Fibroblast of skin of right biceps (primary cell): ENCODE data around the gene THAP7.

ENCODE experiments used
- DNase-seq: peaks from one replicate; pipeline ENCODE4 v3.0.0-alpha.2; 2013

Gene THAP7

DNA sequence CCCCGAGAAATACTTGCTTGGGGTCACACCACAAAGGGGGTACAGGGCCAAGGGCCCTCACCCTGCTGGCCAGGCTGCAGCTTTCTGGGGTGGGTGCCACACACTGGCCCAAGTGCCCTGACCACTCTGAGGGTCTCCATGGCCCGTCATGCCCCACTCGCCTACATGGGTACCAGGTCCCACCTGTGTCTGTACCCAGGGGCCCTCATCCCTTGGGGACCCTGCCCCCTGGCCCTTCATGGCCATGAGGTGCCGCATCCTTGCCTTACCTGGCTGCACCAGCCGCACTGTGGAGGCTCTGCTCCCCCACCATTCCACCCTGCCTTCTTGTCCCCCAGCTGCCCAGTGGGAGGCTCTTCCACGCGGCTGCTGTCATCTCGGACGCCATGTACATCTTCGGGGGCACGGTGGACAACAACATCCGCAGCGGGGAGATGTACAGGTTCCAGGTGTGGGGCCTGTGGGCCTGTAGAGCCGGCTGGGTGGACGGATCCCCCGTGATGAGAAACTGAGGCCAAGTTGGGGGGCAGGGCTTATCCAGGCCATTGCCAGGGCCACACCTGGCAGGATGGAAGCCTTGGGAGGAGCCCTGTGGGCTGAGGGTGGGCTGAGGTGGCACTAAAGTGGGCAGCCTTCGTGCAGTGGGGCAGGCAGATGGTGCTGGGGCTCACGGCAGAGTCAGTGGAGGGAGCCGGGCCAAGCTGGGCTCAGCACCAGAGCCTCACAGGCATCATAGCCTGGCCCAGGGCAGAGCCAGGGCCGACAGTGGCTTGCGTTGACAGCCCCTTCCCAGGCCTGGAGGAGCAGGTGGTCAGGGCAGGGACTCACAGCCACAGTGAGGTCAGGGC is 9.2 kb downstream of the THAP7 start:
- no peak for DNase-seq

DNA sequence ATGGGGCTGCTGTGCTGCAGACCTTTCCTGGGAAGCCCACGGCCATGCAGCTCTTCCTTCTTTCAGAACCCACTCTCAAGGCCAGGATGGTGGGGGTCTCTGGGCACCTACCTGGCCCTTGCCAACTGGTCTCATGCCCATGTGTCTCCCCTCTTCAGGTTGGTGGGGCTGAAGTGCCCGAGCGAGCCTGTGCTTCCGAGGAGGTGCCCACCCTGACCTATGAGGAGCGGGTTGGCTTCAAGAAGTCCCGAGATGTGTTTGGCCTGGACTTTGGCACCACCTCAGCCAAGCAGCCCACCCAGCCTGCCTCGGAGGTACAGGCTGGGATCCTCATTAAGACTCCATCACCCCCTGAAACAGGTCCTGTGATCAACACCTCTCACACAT is 9.9 kb downstream of the THAP7 start:
- no peak for DNase-seq

DNA sequence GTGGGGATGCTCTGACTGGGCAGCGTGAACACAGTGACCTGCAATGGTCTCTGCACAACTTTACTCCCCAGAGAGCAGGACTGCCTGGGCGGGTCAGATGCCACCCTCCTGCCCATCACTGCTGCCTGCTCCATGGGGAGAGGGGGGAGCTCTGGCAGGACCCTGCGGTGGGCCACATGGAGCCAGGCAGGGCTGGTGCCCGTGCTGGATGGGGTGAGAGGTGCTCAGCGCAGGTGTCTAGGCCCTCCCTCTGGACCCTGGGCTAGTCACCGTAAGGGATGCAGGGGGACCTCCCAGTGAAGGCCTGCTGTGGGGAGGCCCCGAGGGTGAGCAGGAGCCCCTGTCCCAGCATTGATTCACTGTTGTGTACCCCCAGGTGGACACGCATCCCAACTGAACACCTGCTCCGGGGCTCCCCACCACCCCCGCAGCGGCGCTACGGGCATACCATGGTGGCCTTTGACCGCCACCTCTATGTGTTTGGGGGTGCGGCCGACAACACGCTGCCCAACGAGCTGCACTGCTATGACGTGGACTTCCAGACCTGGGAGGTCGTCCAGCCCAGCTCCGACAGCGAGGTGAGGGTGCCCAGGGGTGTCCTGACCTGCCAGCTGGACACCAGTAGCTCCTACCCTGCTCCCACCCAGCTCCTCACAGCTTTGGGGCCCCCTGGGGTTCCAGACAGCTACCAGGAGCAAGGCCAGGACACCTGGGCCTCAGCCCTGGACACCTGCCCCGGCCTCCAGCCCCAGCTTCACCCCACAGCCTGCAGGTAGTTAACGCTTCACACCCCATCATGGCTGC is 10.5 kb downstream of the THAP7 start:
- DNase-seq = no peak

DNA sequence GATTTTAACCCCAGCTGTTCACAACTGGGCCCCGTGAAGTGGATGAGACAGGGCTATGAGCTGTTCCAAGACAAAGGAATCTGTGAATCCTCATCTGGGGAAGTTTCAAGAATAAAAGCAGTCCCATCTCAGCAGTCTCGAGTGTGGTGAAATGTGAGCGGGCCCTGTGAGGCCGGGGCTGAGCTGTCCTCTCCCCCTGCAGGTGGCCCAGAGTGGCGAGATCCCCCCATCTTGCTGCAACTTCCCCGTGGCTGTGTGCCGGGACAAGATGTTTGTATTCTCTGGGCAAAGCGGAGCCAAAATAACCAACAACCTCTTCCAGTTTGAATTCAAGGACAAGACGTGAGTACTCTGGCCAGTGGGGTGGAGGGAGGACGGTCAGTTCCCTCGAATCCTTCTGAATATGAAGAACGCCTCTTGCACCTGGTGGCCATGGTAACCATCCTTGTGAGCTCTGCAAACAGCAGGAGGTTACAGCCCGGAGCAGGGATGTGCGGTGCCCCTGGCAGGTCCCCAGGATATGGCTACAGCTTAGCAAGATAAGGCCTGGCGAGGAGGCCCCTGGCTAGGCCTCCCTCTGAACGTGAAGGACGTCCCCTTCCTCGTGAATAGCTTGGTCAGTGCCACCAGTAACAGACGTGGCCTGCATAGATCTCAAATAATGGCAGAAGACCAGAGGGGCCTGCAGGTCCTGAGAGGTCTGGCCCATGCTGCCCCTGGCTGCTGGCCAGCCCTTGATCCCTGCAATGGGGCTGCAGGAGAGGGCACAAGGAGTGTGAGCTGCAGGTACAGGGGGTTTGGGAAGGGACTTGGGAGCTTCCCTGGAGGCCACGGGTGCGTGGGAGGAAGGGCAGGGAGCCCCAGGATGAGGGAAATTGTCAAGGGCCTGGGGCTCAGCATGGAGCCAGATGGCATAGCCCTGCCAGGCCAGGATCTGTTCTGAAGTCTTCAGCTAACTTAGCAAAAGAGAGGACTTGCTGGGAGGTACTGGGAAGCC is 11.4 kb downstream of the THAP7 start:
- DNase-seq = no peak

DNA sequence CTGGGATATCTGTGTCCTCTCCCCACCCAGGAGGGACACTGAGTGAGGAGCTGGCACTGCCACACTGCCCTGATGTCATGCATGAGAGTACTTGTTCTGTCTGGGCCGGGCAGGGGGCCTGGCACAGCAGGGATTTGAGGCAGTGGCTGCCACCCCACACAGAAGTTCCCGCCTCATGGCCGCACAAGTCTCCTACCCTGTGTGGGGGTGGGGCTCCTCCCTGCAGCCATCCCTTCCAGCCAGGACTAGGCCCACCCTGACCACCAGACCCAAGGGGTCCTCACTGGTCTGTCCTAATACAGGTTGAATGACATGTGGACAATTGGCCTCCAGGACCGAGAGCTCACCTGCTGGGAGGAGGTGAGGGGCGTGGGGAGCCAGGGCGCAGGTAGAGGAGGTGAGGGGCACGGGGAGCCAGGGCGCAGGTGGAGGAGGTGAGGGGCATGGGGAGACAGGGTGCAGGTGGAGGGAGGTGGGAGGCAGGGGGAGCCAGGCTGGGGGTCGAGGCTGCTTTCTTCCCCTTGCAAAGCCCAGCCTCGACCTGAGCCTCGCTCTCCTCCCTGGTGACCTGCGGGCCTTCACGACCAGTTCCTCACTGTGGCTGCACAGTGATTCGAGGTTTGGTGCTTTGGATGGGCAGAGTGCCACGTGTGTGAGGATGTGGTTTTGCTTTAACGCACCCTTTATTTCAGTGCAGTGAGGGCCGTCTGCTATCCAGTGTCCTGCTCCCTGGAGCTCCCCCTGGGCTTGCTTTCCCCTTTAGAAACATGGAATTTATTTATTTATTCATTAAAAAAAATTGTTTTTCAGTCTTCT is 12.4 kb downstream of the THAP7 start:
- peak; percentile 30 for DNase-seq

DNA sequence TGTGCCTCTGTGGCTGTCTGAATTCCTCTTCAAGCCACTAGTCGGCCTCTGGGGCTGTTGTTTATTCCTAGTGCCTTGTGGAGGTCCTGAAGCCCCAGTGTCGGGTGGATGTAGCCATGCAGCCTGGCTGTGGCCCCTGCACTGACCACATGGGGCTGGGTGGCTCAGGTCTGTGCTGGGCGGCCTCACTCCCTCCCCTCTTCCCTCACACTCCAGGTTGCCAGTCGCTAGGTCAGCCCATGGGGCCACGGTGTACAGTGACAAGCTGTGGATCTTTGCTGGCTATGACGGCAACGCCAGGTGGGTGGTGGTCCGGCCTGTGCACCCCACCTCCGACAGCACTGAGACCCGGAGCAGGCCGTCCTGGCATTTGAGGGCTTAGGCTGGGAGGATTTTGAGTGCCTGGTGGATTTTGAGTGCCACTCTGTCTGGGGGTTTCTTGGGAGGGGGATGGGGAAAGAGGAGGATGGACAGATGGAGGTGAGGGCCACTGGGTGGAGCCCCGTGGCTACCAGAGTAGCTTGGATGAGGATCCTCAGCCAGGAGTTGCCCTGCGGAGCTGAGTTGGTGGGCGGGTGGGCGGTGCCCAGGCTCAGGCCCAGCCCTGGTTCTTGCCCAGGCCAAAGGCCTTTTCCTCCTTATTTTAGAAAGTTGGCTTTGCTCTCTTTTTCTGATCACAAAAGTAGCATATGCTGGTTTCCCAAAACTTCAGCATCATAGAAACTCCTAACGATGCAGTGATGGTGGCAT is 13.2 kb downstream of the THAP7 start:
- DNase-seq = no peak

DNA sequence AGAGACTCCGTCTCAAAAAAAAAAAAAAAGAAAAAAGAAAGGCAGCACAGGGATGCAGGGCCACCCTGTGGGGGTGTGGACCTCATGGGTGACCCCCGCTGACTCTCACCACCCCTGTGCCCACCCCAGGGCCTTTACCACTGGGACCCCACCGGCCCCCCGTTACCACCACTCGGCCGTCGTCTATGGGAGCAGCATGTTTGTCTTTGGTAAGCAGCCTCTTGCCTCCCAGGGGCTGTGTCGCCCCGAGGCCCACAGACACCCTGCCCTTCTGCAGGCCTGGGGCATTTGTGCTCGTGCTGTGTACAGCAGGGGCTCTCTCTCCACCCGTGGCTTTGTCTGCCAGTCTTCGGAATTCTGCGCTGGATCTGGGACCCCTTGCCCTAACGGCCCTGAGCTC is 14.5 kb downstream of the THAP7 start:
- DNase-seq = no peak

DNA sequence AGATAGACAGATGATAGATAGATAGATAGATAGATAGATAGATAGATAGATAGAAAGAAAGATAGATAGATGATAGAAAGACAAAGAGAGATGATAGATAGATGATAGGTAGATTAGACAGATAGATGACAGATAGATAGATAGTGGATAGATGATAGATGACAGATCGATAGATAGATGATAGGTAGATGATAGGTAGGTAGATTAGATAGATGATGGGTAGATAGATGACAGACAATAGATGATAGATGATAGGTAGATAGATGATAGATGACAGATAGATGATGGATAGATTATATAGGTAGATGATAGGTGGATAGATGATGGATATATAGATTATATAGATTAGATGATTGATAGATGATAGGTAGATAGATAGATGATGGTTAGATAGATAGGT is 15.6 kb downstream of the THAP7 start:
- DNase-seq = no peak

DNA sequence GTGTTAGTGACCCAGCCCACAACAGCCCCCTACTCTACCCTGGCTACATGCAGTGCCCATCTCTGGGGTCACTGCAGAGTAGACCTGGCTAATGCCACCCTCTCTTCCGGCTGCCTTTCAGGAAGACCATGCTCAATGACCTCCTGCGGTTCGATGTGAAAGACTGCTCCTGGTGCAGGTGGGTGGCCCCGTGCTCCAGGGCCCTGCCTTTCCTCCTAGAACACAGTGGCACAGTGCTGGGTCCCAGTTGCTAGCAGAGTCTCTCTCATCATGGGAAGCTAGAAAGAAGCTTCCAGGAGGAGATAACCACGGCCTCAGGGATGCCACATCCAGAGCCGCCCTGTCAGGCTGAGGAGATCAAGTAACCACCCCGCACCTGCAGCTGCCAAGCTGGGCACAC is 16.2 kb downstream of the THAP7 start:
- no peak for DNase-seq

DNA sequence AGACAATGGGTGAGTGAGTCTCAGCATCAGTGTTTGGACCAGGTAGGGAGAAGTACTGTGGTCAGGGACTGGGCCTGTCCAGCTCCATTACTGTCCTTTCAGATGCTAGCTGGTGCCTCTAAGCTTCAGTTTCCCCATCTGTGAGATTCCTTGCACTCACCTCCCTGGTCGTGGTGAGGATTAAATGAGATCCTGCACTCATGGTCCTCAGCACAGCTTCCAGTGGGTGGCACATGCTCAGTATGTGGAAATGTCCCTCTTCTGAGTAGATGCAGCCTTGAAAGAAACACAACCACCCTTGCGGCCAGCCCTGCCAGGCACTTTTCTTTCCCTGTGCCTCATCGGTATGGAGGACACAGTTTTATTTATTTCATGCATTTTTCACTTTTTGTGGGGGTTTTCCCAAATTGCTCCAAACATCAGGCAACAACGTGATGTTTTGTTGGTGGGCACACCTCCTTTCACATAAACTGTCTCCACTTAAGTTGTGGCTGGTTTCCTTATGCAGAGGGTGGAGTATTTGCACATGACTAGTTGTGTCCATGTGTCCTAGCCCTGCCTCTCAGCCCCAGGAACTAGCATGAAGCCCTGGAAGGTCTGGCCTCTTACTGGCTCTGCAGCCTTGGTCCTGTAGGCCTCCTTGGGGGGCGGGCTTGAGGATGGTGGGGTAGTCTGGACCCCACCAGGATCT is 18.7 kb downstream of the THAP7 start:
- DNase-seq = no peak

DNA sequence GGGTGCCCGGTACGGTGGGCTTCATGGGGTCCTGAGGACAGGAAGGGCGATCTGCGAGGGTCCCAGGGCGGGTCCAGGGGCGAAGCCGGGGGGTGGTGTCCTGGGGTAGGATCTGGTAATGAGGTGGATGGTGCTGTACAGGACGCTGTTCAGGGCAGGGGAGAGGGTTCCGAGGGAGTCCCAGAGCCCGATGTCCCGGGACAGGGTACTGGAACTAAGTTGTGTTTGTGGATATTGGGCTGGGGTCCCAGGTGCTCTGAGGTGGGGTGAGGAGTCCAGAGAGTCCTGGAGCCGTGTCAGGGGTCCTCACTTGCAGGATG is 19.4 kb downstream of the THAP7 start:
- DNase-seq = no peak

DNA sequence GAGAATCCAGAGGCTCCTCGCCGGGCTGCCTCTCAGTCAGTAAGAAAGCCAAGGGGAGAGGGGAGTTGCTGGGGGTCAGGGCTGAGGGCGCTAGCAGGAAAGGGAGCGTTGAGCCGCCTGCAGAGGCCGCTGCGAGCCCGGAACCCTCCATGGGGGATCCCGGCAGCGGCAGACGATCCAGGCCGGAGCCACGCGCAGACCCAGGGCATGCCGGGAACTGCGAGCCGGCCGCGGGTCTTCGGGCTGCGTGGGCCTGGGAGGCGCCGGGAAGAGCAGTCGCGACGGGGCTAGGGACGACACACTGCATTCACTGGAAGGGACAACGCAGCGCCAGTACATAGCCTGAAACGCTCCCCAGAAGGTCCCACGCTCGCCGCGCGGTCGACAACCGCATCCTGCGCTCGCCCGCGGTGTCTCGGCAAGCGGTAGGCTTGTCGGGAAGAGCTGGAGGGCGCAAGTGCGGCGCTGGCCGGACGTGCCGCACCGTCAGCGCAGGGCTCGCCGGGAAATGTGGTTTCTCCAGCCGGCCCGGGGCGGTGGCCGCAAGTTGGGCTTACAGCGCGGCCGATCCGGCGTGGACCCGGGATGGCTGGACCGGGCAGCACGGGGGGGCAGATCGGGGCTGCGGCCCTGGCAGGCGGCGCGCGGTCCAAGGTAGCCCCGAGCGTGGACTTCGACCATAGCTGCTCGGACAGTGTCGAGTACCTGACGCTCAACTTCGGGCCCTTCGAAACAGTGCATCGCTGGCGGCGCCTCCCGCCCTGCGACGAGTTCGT is 19.9 kb downstream of the THAP7 start, which contains the start of gene LZTR1:
Gene LZTR1 (plus strand): TSS at position 511 of the 776 bp plus-strand sequence. CDS start 75 bp downstream, at position 586.
- DNase-seq = peak; percentile 82

DNA sequence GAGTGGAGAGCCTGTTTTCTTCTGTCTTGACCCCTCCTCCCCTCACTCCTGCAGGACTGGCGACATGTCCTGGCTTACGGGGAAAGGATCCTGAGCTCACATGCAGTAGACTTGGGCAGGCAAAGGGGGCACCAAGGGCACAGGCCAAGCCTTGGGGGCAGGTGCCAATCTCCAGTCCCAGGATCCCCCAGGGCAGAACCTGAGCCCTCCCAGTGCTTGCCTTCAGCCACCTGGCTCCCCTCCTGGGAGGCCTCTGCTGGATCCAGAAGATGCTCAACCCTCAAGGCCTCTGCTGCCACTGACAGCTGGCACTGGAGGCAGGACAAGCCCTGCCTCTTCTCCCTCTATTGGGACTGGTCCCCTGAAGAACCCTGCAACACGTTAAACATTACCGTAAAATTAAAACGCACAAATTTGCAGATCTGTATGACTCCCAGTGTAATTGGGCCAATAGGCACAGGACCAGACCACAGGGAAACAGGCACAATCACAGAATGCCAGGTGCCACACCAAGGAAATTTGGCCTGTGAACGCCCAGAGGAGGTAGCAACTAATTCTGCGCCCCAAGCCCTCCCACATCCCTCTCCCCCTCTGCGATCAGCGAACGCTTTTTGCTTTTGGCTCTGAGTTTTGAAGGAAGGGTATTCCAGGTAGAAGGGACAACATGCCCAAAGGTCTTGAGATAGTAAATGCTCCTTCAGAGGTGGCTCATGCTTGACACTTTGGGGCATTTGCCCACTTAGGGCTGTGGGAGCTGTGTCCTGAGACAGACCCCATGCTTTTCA is 20.8 kb downstream of the THAP7 start:
- no peak for DNase-seq

DNA sequence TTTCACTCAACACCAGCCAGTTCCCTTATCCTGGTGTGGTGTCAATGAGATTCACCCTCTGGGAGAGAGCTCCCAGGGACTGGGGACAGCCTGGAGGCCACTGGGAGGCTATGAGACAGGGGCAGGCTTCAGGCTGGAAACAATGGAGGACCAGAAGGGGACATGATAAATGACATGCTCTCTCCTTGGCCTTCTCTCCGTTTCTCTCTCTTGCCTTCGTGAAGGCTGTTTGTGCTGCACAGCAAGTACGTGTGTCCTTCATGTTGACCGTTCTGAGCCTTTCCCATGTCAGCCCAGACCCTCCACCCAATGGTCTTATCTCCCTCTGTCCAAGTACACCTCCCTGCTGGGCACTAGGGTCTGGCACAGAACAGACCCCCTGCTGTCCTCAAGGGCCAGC is 21.4 kb downstream of the THAP7 start:
- DNase-seq = no peak

DNA sequence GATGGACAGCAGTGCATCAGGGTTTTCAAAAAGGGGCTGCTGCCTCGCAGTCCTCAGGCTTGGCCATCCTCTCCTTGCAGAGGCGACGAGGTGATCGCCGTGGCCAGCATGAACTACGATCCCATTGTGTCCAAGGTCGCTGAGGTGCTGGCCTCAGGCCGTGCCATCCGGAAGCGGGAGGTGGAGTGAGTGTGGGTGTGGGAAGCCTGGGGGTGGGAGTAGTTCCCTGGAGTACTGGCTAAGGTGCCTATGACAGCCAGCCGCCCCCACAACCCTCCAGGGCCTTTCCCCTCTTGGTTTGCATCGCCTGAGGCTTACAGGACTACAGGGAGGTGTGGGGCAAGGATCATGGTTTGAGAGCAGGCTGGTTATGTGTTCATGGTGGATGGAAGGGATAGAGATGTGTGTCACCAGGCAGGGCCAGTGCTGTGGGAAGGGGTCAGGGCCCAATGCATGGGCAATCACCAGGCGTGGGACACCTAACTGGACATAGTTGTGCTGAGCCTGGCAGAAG is 21.9 kb downstream of the THAP7 start:
- DNase-seq = no peak

DNA sequence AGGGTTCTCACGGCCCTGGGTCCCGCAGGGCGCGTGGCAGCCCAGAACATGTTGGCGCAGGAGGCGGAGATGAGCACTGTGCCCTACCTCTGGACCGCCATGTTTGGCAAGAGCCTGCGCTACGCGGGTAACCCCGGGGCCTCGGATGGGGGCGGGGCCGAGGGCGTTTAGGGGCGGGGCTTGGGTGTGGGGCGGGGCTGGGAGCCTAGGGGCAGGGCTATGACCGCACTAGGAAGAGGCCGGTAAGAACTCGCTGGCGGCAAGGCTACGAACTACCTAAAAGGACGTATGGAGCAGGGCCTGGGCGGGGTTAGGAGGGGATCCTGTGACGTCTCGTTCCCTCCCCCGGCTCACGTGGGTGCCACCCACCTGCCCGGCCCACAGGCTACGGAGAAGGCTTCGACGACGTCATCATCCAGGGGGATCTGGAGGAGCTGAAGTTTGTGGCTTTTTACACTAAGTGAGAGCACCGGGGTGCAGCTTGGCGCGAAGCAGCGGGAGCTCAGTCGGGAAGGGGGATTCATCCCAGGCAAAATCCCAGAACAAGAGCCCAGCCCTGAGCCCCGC is 22.6 kb downstream of the THAP7 start:
- peak; percentile 83 for DNase-seq

DNA sequence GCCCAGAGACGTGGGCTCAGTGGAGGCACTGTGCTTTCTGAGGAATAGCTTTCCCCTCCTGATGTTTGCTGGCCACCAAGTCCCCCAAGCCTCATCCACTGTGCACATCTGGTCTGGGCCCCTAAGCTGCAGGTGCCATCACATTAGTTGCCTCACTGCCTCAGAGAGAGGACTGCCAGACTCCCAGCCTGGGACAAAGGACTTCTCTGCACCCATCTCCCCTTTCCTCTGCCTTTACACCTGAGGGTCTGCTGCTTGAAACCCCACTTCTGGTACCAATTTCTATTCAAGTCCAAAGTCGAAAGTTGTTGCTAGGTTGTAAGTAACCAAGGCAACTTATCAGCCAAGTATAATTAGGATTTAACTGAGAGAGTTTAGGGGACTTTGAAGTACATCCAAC is 23.5 kb downstream of the THAP7 start:
- no peak for DNase-seq

DNA sequence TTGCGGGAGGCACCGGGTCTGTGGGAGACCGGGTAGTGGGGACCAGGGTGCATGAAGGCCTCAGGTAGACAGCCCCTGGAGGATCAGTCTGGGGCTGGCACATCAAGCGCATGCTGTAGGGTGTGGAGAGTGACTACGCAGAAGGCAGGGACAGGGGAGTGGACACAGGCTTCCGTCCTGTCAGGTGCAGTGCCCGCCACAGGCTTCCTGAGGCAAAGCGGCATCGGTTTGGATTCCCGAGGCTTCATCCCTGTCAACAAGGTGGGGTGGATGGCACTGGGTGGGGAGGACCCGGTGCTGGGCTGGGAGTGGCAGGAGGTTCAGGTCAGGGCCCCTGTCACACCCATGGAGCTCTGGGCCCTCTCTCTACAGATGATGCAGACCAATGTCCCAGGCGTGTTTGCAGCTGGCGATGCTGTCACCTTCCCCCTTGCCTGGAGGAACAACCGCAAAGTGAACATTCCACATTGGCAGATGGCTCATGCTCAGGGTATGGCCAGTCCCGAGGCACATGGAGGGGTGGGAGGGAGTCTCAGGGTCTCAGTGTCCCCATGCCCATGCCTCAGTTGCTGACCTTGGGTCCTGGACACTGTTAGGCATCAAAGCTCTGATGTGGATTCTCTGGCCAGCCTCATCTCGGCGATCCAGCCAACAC is 24.3 kb downstream of the THAP7 start:
- no peak for DNase-seq
